GM19238 (cell line): ENCODE data around the gene SNX22.
"Not testable (repeated sequence)": the region's sequence is repeated elsewhere in the genome, so short reads cannot be mapped to it uniquely, and the experiment has no call there.

Experiments used
- DNase-seq: peaks from one replicate; pipeline ENCODE4 v3.0.0; 2011; ENCODE audit warnings: low spot score; ENCODE audit not compliant: insufficient read length

Gene SNX22

DNA sequence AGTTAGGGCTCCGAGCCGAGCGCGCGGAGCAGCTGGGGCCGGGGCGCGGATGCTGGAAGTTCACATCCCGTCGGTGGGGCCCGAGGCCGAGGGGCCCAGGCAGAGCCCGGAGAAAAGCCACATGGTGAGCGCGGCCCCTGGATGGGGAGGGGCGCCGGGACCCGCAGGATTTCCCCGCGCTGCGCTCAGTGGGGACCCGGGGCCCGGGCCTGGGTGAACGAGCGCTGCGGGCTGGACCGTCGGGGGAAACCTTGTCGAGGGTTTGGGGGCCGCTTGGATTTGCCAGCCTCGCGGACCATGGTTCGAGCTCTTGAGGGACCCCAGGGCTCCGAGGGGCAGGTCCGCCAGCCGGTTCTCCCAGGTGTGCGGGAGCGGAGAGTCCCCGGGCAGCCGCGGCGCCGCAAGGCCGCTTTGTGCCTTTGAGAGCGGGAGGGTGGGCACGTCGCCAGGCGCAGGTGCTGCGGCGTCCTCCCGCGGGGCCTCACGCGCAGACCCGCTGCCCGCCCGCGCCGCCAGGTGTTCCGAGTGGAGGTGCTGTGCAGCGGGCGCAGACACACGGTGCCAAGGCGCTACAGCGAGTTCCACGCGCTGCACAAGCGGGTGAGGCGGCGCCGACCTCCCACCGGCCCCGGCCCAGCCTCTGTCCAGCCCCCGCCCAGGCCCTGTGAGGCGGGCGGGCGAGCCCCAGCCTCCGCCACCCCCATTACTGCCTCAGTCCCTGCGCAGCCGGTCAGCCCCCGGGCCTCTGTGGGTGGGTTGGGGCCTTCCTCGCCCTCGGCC lies at the start of gene SNX22:
SNX22 (plus strand) TSS at position 5 of the 780 bp plus-strand sequence; CDS start at position 50, 45 bp downstream.
- peak; percentile 42 for DNase-seq

GRCh38 chr15:64102497-64102896 lies 49.0 kb upstream of the SNX22 start:
- DNase-seq: no peak

DNA sequence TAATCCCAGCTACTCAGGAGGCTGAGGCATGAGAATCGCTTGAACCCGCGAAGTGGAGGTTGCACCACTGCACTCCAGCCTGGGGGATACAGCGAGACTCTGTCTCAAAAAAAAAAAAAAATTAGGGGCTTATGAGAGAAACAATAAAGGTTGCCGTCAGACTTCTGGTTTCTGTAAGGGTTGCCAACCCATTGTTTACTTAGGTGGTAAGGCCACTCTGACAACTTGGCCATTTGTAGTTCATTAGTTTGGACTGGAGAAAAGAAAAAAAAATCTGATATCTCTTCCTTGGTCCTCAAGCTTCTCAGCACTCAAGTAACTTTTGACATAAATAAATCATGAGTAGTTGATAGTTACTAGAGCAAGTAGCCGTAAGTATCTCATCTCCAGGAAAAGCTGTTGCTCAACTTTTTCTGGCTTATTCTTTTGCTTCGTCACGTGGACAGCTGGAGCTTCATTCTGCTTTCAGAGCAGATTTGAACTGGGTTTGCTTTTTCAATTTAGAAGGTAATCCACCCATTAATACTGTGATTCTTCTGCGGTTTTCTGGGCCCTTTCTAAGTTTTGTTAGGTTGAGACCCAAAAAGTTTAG lies 46.3 kb upstream of the SNX22 start:
- DNase-seq: no peak

DNA sequence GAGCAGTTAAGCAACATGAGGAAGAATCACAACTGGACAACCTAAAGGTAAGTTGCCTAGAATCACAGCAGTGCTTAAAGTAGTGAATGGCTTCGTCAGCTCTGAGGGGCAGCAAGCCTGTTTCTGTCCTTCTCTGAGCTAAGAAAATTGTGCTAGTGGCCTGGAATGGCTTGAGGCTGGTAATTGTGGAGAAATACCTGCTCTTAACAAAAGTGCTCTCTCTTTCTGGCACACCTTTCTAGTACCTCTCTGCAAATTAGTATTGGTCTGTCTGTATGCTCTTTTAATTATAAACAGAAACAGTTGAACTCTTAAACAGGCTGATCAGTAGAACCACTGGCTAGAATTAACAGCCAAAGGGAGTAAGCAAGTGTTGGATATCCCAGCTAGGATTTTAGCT lies 44.2 kb upstream of the SNX22 start:
- DNase-seq: no peak

DNA sequence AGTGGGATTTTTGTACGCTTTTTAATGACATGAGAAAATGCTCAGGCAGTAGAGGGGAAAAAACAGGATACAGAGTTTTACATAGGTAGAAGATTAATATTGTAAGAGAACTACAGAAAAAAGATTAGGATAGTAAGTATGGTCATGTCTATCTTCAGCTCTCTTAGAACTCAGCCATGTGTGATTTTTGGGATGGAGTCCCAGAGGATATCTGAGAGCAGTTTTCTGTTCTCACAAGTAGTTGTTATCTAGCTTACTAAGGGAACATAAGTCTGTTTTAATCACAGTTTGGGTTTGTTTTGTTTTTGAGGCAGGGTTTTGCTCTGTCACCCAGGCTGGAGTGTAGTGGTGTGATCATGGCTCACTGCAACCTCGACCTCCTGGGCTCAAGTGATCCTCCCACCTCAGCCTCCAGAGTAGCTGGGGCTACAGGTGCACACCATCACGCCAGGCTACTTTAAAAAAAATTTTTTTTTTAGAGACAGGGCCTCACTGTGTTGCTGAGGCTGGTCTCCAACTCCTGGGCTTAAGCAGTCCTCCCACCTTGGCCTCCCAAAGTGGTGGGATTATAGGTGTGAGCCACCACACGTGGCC lies 41.3 kb upstream of the SNX22 start:
- DNase-seq: not testable (repeated sequence)

DNA sequence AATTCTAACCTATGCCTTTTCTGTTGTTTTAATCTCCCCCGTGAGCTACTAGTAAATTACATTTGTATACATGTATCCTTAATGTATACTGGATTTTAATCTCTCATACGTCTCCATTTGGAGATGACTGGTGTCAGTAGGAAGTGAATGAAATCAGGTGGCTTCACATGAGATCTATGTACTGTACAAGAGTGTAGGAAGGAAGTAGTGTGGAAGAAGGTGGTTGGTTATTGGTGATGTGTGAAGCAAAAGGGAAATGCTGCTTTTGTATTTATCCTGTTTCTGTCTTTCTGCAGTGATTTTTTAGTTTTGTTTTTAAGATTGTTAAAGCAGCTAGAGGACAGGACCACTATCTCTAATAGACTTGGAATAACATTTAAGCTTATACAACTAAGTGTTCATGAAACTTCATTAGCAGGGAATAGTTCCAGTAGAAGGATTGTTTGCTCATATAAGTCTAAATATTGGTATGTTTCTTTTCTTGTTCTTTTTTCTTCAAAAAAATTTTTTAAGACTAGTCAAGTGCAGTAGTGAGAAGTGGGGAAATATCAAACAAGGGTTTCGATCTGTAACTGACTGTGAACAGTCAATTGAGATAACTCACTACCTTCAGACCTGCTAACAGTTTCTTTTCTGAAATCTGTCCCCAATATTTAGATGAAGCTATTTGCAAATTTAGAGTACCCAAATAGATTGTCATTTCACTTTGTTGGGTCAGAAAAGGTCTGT lies 40.4 kb upstream of the SNX22 start:
- DNase-seq: no peak

DNA sequence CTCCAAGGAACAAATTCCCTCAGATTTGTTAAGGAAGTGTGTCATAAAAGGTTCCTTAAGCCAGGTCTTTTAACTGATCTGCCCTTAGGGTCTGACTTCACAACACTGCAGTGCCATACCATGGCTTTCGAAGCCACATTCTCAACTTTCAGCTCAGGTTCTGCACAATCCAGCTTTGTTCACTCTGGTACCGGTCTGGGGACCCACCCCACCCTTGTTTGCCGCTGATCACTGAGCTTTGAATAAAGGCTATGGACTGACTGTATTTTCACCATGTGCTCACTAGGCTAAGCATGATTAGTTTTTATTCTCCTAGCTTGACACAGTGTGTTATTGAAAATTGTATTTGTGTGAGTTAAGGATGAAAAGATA lies 39.9 kb upstream of the SNX22 start:
- DNase-seq: no peak

DNA sequence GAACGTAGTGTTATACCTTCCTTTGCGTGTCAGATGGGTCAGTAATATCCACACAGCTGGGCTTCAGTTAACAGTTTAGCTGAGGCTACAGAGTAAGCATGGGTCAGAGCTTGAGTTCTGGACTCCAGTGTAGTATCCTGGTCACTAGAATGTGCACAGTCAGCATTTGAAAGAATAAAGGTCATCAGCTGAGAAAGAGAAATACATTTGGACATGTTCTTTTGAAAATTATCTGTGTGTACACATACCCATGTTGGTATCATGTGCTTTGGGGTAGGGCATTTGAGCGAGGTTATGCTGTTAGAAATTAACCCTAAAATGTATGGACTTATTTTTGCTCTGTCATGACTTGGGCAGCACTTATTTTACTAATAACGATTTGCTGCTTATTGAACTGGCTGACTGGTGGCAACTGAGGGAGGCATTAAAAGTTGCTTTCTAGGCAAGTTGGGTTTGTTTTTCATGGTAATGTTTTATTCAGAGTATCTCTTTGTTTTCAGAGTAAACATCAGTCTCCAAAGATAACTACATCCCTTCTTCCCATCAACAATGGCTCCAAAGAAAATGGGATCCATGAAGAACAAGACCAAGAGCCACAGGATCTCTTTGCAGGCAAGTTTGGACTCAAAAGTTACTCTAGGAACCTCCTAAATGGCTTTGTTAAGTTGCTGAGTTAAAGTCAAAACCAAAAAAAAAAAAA lies 39.3 kb upstream of the SNX22 start:
- DNase-seq: no peak

DNA sequence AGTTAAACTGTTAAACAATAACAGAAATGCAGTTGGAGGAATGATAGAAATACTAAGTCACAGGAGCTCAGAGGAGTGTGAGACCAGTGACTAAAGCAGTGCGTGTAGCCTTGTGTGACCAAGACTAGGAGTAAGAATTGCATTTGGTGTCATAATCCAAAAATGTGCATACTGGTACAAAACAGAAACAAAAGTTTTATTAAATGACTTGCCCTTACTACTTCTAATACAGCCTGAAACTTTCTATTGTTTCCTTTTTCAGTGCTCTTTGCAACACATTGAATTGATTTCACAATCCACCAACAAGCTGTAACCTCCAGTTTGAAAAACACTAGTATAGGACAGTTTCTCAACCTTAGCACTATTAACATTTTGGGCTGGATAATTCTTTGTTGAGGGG lies 38.6 kb upstream of the SNX22 start:
- DNase-seq: no peak

DNA sequence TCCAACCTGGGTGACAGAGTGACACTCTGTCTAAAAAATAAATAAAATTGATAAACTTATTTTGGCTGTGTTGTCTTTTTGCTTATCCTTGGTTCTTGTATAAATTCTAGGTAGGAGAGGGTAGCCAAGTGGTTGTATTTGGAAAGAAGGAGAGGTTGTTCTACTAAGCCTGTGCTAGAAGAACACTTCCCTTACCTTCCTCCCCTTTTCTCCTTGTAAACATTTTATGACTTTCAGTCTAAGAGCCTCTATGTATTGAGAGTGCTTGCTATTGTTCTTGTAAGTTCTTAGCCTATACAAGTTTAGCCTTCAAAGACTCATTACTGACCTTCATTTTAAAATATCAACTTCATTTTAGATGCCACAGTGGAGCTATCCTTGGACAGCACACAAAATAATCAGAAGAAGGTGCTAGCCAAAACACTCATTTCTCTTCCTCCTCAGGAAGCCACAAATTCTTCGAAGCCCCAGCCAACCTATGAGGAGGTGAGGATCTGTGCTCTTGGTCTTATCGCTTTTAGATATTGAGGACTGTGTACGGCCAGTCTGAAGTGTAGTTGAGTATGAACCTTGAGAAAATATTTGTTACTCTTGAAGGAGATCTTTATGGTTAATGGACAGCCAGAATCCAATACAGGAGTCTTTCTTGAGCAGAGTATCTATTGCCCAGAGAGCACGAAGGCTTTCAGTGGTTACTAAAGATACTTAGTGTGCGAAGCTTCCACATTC lies 33.6 kb upstream of the SNX22 start:
- no peak for DNase-seq

- DNase-seq: not testable (repeated sequence)
Measured at GRCh38 chr15:64120322-64120721, 31.2 kb upstream of the SNX22 start.

GRCh38 chr15:64121614-64122013 lies 29.9 kb upstream of the SNX22 start:
- DNase-seq: no peak

- no peak for DNase-seq
Measured at GRCh38 chr15:64122444-64122843, 29.1 kb upstream of the SNX22 start.

DNA sequence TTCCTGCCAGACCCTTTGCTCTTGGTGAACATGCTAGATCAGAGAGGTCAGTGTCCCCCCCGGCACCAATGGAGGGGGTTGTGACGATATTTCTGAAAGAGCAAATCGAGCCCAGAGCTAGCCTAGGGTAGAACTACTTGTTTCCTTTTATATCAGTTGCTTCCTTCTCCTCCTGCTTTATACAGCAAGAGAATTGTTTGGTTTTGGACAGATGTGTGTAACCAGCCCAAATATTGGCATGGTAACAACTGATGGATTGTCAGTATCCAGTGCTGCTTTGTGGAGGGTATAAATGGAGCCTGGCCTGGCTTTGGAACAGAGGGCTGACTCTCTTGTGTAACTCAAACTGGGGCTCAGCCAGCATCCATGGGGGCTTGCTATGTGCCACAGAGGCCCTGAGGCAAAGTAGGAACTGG lies 28.6 kb upstream of the SNX22 start:
- no peak for DNase-seq

DNA sequence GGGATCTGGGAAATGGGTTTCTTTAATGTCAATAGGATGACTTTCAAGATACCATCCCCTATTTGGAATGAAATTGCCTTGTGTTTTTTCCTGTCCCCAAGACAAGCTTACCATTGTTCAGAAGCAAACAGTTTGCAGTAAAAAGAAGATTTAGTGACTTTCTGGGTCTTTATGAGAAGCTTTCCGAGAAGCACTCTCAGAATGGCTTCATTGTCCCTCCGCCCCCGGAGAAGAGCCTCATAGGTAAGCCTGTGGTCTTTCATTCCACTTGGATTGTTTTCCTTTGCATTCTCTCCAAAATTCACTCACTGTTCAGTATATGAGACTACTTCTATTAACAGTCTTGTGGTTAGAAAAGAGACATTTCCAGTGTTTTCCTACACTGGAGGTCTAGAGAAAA lies 25.6 kb upstream of the SNX22 start:
- no peak for DNase-seq

DNA sequence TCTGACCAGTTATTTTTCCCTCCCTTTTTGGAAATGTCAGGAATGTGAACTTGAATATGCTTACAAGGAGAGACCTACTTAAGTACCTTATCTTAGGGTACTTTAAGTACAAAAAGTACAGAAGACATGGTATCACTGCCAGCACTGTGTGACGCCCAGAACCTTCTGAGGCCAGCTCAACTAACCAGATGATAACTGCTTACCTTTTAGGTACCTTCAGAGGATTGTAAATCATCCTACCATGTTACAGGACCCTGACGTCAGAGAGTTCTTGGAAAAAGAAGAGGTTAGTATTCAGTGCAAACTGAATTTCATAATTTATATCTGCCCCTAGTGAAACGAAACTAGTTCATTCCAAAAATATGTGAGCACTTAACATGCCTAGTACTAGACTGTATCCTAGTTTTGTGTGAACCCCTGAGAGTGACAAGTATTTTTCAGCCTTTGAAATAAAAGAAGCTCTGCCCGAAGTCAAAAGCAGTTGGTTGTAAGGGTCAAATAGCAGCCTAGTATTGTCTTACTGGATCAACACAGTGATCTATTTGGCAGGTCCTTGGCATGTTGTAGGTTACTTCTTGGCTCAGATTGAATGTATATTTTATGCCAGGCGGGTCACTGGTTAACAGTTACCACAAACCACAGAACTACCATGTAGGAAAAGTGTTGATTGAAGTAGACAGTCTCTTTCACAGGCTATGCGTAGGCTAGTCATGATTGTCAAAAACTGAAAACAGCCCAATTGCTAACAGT lies 23.8 kb upstream of the SNX22 start:
- DNase-seq: no peak

DNA sequence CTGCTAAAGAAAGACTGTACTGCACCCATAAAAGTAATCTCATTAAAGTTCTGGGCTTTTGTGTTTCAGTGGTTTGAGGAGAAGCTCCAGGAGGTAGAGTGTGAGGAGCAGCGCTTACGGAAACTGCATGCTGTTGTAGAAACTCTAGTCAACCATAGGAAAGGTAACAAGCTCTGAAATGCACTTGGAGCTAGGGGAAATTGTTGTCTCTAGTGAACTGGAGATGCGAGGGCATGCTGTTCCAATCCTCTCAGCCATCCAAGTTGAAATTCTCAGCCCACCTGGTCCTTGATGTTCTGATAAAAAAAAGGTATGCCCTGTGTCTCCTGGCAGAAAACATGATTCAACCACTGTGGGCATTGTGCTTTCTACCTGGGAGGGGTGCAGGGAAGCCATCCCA lies 21.4 kb upstream of the SNX22 start:
- no peak for DNase-seq

DNA sequence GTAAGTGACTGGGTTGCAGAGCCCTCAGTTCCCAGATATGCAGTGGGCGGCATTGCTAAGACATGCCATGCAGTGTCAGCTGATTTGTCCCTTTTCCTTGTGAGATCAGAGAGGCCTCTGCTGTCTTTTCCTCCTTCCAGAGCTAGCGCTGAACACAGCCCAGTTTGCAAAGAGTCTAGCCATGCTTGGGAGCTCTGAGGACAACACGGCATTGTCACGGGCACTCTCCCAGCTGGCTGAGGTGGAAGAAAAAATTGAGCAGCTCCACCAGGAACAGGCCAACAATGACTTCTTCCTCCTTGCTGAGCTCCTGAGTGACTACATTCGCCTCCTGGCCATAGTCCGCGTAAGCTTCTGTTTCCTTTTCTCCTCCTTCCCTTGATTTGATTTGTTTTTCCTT lies 20.0 kb upstream of the SNX22 start:
- no peak for DNase-seq

- DNase-seq: no peak
Measured at GRCh38 chr15:64132217-64132616, 19.3 kb upstream of the SNX22 start.
